Retina (tissue), 1 donor: ENCODE data around the gene PLEKHG4B.
"Not testable (repeated sequence)": the region's sequence is repeated elsewhere in the genome, so short reads cannot be mapped to it uniquely, and the experiment has no call there.

Source experiments
- DNase-seq: peaks from one replicate; pipeline ENCODE4 v3.0.0-alpha.2; 2016

Gene PLEKHG4B

GRCh38 chr5:191036-191948, 99.3 kb downstream of the PLEKHG4B start, which contains the start of gene LRRC14B:
Gene LRRC14B, plus strand, starts transcription at chr5:191495. Its CDS starts 44 bp downstream, at chr5:191539.
- DNase-seq, result peak; percentile 73

GRCh38 chr5:191949-192690, 100.2 kb downstream of the PLEKHG4B start:
- DNase-seq, result no peak

GRCh38 chr5:192691-192969, 100.7 kb downstream of the PLEKHG4B start:
- no peak for DNase-seq

- no peak for DNase-seq
These were observed 101.2 kb downstream of the PLEKHG4B start for GRCh38 chr5:192970-193831.

DNA sequence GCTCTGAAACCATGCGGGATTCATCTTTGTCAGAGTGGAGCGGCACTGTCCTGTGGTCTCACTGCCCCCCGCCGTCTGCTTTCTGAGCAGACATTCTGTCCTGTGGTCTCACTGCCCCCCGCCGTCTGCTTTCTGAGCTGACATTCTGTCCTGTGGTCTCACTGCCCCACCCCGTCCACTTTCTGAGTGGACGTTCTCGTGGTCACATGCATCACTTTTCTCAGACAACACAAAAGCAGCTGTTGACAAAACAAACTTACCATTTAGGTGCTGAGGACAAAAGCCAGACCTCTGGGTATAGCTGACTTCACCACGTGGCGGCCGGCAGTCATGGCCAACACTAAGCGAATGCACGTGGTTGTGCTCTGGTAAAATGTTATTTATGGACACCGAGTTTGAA, 102.1 kb downstream of the PLEKHG4B start:
- no peak for DNase-seq

- no peak for DNase-seq
These were observed 102.7 kb downstream of the PLEKHG4B start for GRCh38 chr5:194603-195209.

DNA sequence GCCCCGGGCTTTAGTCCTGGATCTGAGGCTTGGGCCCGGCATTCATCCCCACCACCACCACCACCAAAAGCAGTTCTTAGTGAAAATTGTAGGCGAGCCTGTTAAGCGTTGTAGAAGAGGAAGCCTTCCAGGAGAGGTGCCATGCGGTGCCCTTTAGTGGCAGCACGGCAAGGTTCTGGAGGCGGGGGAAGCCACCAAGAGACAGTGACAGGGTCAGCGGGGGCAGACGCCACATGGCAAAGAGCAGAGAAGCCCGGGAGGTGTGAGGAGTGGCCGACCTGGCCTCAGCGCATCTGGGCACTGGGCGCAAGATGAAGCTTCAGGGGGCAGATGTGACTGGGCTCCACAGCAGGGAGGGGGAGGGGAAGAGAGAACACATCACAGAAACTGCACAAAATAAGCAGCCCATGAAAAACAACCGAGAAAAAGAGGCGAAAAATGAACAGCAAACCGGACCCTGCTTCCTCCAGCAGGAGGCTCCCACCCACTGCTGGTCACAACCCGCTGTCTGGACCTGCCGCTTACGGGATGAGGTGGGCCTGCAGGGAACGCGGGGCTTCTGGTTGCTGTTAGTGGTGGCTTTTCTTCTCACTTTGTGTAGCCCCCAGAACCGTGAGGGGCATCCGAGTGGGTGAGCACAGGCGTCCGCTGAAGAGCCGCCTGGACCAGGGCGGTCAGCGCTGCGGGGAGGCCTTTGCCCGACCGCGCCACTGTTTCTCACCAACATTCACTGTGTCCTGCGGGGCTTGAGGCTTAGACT, 103.6 kb downstream of the PLEKHG4B start:
- DNase-seq, result no peak

DNA sequence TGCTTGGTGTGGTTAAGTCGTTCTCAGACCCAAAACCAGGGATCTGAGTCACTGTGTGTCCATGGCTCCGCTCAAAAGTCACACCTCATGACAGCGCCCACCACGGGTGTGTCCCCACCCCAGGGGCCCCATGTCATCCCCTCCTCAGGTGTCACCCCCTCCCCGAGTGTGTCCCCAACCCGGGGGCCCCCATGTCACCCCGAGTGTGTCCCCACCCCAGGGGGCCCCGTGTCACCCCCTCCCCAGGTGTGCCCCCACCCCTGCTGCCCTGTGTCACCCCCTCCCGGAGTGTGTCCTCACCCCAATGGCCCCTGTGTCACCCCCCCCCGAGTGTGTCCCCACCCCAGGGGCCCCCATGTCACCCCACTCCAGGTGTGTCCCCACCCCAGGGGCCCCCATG, 104.4 kb downstream of the PLEKHG4B start:
- no peak for DNase-seq

- not testable (repeated sequence) for DNase-seq
These were observed 105.1 kb downstream of the PLEKHG4B start for GRCh38 chr5:197031-197430.

DNA sequence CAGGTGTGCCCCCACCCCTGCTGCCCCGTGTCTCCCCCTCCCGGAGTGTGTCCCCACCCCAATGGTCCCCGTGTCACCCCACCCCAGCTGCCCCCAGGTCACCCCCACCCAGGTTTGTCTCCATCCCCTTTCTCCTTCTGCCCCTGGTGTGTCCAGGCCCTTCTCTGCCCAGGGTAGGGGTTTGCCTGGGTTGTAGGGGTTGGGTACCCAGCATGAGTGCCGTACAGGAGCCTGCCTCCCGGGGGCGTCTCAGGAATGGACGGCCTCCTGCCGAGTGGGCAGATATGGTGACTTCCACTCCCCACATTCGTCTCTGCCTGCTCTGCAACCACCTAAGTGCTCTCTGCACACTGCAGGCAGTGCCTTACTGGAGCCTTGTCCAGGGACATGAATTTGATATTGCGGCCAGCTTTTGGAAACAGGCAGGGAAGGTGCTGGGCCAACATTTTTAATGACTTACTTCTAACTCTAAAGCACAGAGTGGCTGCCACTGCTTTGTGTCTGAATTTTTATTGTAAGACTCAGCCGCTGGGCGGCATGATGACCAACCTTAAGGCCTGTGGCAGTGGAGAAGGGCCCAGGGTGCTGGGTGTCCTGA, 106.0 kb downstream of the PLEKHG4B start:
- DNase-seq, result no peak

GRCh38 chr5:198516-199196, 106.7 kb downstream of the PLEKHG4B start:
- no peak for DNase-seq

- no peak for DNase-seq
These were observed 107.4 kb downstream of the PLEKHG4B start for GRCh38 chr5:199197-199949.

DNA sequence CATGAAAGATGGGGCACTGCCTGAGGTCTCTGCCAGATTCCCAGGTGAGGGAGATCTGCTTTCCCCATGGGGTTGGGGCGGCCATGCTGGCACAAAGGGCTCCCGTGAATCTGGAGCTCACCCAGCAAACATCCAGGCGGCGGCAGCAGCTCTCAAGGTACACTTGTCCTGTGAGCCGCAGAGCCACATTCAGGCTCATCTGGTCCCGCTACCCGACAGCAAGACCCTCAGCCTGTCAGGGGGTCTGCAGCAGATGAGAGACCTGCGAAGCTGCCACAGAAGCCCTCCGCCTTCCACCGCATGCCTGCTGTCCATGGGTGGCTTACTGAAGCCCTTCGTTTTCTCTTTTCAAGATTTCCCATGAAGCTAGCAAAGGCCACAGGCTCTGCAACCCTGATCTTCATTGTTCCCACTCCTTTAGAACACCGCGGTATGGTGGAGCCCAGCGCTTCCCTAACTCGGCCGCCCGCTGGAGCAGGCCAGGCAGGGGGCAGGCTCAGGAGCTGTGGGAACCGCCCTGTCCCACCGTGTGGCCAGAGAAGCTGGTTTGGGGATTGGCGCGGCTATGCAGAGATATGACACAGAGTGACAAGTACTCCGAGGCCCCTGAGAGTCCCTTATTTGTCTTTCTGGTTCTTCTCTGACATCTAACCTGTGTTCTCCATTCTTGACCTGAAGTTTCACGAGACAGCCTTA, 108.1 kb downstream of the PLEKHG4B start:
- DNase-seq, result peak; percentile 20

DNA sequence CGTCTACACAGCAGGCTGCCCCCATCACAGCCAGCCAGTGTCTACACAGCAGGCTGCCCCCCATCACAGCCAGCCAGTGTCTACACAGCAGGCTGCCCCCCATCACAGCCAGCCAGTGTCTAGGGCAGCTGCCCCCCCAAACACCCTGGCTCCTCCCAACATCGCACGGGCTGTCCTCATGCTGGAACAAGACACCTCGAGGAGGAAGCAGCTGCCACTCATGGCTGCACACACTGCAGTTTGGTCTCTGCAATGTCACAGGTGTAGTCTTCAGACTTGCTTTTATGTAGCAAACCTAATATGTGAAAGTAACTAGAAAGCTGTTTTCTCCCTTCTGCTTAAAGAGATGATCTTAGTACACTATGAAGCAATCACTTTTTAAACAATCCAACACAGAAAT, 109.0 kb downstream of the PLEKHG4B start:
- no peak for DNase-seq

DNA sequence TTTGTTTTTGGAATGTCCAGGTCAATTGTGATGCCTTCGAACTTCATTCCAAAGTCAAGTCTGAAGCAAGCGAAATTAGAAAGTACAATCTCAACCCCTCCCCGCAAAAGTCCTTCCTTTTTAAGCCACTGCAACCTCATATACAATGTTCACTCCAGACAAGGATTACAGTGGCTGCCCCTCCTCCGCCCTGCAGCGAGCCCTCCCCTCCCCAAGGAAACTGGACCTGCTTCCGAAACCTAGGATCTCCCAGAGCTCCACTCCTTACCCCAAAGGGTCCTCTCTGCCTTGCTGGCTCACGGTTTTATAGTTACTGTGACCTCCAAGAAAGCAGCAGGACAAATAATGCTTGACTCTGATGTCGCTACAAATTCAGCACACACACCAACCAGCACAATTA, 109.7 kb downstream of the PLEKHG4B start:
- no peak for DNase-seq

DNA sequence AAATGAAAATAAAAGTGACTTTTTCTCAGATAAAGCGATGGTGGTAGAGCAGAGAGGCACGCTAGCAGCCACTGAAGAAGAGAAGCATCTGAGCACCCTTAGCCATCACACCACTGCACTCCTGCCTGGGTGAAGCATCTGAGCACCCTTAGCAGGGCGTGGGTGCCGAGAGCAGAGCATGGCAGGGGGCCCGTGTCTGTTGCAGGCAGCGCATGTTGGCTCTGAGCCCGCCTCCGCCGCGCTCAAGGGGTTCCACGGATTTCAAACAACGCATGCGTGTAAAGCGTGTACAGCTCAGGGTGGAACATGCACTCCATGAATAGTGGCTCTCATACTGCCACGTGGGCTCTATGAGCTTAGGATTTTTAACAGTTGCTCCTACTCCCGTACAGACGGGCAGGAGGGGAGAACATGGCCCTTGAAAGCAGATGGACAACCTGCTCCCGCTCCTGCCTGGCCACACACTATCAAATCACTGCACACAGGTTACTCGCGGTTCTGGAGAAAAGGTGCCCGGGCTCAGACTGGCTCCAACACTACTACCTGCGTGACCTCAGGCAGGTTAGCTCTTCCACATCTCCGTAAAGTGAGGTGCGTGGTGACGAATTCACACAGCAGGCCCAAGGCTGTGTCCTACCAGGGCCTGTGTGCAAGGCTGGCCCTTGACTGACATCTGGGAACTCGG, 111.4 kb downstream of the PLEKHG4B start:
- no peak for DNase-seq

- no peak for DNase-seq
These were observed 112.0 kb downstream of the PLEKHG4B start for GRCh38 chr5:204001-204400.

- DNase-seq, result no peak
These were observed 112.5 kb downstream of the PLEKHG4B start for GRCh38 chr5:204462-204861.
